Astrocyte (in vitro differentiated cells and primary cell): ENCODE data around the gene SLC35G6.

Experiments used
- EZH2 ChIP-seq: IDR thresholded peaks from 2 replicates; pipeline ENCODE4 v1.6.1; 2012; ENCODE audit warnings: mild to moderate bottlenecking, low read length, inconsistent platforms; ENCODE audit not compliant: insufficient read depth
- TF ChIP-seq, protein P1 (sequence below): IDR thresholded peaks from 2 replicates; pipeline ENCODE4 v1.5.1; 2011; ENCODE audit warnings: low read depth, mild to moderate bottlenecking, inconsistent platforms, low read length, moderate library complexity; ENCODE audit not compliant: insufficient read depth

DNA sequence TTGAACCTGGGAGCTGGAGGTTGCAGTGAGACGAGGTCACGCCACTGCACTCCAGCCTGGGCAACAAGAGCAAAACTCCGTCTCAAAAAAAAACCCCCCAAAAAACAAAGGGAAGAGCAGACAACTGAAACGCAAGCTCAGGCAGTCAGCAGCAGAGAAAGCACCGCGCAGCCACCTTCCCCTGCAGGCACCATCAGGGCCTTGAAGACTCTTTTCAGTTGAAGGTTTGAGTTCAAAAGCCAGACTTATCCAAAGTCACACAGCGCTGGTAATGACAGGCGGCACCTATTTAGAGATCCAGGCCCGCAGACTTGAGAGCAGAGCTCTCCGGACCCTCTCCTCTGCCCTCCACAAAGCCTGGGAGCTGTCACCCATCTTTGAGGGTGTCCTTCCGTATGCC, 13.0 kb upstream of the SLC35G6 start:
- TF ChIP-seq, protein P1, sequence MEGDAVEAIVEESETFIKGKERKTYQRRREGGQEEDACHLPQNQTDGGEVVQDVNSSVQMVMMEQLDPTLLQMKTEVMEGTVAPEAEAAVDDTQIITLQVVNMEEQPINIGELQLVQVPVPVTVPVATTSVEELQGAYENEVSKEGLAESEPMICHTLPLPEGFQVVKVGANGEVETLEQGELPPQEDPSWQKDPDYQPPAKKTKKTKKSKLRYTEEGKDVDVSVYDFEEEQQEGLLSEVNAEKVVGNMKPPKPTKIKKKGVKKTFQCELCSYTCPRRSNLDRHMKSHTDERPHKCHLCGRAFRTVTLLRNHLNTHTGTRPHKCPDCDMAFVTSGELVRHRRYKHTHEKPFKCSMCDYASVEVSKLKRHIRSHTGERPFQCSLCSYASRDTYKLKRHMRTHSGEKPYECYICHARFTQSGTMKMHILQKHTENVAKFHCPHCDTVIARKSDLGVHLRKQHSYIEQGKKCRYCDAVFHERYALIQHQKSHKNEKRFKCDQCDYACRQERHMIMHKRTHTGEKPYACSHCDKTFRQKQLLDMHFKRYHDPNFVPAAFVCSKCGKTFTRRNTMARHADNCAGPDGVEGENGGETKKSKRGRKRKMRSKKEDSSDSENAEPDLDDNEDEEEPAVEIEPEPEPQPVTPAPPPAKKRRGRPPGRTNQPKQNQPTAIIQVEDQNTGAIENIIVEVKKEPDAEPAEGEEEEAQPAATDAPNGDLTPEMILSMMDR, result no peak
- no peak for TF ChIP-seq EZH2
